K562 (cell line): Measurements from ENCODE around the gene LAIR2. TPM values are rescaled to one million over a fixed set of nuclear protein-coding genes. Genes with fewer than 3 reads are reported as not detected.

Experiments
- EZH2 ChIP-seq: IDR thresholded peaks from 2 replicates; pipeline ENCODE4 v1.6.1; 2012; ENCODE audit warnings: low read depth, mild to moderate bottlenecking, inconsistent platforms, low read length, borderline replicate concordance
- FOXA1 ChIP-seq: fragments of 450-650 bp; IDR thresholded peaks from 2 replicates; pipeline ENCODE4 v1.6.1; 2016; ENCODE audit warnings: mild to moderate bottlenecking, borderline replicate concordance
- HDAC1 ChIP-seq, 2 experiments: fragments of 450-650 bp; IDR thresholded peaks; 2 replicates each; pipeline ENCODE4 v1.6.1; 2016 to 2017; ENCODE audit warnings: inconsistent platforms in 1 of 2, mild to moderate bottlenecking in 1 of 2, moderate library complexity in 1 of 2
- JUN ChIP-seq, 2 experiments: sonication (generic) in 1 of 2; formaldehyde crosslinking in 1 of 2; IDR thresholded peaks; 2 replicates each; pipeline versions ENCODE4 v1.6.1 to v1.8.0; 2012 to 2022; ENCODE audit warnings: borderline replicate concordance in 2 of 2, mild to moderate bottlenecking in 2 of 2, improper control_type of control experiment in 1 of 2, low read depth in 1 of 2, low read length in 1 of 2, missing genetic modification reagents in 1 of 2
- MCM7 ChIP-seq, 2 experiments: fragments of 450-650 bp; IDR thresholded peaks; 2 replicates each; pipeline ENCODE4 v1.6.1; 2016 to 2018
- MTA3 ChIP-seq: fragments of 450-650 bp; formaldehyde crosslinking; IDR thresholded peaks from 2 replicates; pipeline ENCODE4 v1.6.1; 2017; ENCODE audit warnings: mild to moderate bottlenecking, borderline replicate concordance
- POLR2AphosphoS5 ChIP-seq: IDR thresholded peaks from 2 replicates; pipeline ENCODE4 v1.6.1; 2011; ENCODE audit warnings: mild to moderate bottlenecking, low read depth, low read length, moderate library complexity; ENCODE audit not compliant: control insufficient read depth, insufficient read depth
- RBM22 ChIP-seq: fragments of 200-400 bp; formaldehyde crosslinking; IDR thresholded peaks from 2 replicates; pipeline ENCODE4 v1.6.1; 2018; ENCODE audit warnings: low read length, low read depth; ENCODE audit not compliant: poor library complexity, severe bottlenecking
- ZNF24 ChIP-seq: fragments of 450-650 bp; IDR thresholded peaks from 2 replicates; pipeline ENCODE4 v1.6.1; 2016
- ZNF384 ChIP-seq: IDR thresholded peaks from 2 replicates; pipeline ENCODE4 v1.6.1; 2012; ENCODE audit warnings: low read depth, low read length, improper control_type of control experiment
- polyA plus RNA-seq, 8 experiments: library from polyadenylated mRNA; depleted of rRNA in 4 of 8; stranded (reverse) in 5 of 8; unstranded in 3 of 8; fragments of >200 nt; fragmentation: Nextera tagmentation in 2 of 8; fragmentation: Illumina TruSeq in 1 of 8; extraction: Ambion mirVana in 2 of 8; extraction: Trizol in 1 of 8; gene quantifications; 2 replicates each; pipeline versions ENCODE4 v1.2.1 to v1.2.3, GENCODE V29; 2011 to 2014; ENCODE audit warnings: inconsistent platforms in 1 of 8, missing spikeins in 1 of 8
- total RNA-seq, 7 experiments: library from RNA; depleted of rRNA in 6 of 7; stranded (reverse); fragments of >200 nt in 6 of 7; fragmentation: Illumina TruSeq in 2 of 7; extraction: Trizol in 2 of 7; gene quantifications; 2 replicates each; pipeline versions ENCODE4 v1.2.1 to v1.2.3, GENCODE V29; 2011 to 2021; ENCODE audit warnings: low replicate concordance in 1 of 7
- TF ChIP-seq, protein P1 (sequence below): IDR thresholded peaks from 2 replicates; pipeline ENCODE4 v1.6.1; 2016; ENCODE audit warnings: missing genetic modification characterization, missing compliant biosample characterization
- TF ChIP-seq, protein P2 (sequence below): fragments of 250-450 bp; sonication (Bioruptor Pico); IDR thresholded peaks from 2 replicates; pipeline ENCODE4 v1.4.0; 2020
- TF ChIP-seq, protein P3 (sequence below): sonication (generic); formaldehyde crosslinking; IDR thresholded peaks from 2 replicates; pipeline ENCODE4 v1.9.0; 2022; ENCODE audit warnings: mild to moderate bottlenecking, missing genetic modification reagents
- TF ChIP-seq, protein P4 (sequence below): sonication (generic); formaldehyde crosslinking; IDR thresholded peaks from 2 replicates; pipeline ENCODE4 v1.8.0; 2022; ENCODE audit warnings: missing genetic modification reagents, mild to moderate bottlenecking, moderate library complexity, borderline replicate concordance
- TF ChIP-seq, protein P5 (sequence below), 2 experiments: fragments of 450-650 bp in 1 of 2; sonication (generic) in 1 of 2; formaldehyde crosslinking in 1 of 2; IDR thresholded peaks in 1 of 2; conservative IDR thresholded peaks in 1 of 2; 2 replicates each; pipeline versions ENCODE4 v1.6.1 to v1.8.1; 2016 to 2023; ENCODE audit warnings: mild to moderate bottlenecking in 2 of 2, moderate library complexity in 2 of 2, inconsistent platforms in 1 of 2, missing genetic modification reagents in 1 of 2
- TF ChIP-seq, protein P6 (sequence below), 3 experiments: fragments of 200-800 bp in 1 of 3; sonication (Bioruptor generic) in 1 of 3; sonication (generic) in 1 of 3; formaldehyde crosslinking in 1 of 3; IDR thresholded peaks; 2 replicates each; pipeline versions ENCODE4 v1.6.1 to v1.8.0; 2016 to 2022; ENCODE audit warnings: mild to moderate bottlenecking in 2 of 3, missing compliant biosample characterization in 2 of 3, missing genetic modification characterization in 2 of 3, missing genetic modification reagents in 1 of 3

LAIR2 gene
- total and polyA plus RNA-seq, 9 of the 15 experiments (the other 6 are each of a cell fraction or from before 2014, with no cell fraction given): not detected

DNA sequence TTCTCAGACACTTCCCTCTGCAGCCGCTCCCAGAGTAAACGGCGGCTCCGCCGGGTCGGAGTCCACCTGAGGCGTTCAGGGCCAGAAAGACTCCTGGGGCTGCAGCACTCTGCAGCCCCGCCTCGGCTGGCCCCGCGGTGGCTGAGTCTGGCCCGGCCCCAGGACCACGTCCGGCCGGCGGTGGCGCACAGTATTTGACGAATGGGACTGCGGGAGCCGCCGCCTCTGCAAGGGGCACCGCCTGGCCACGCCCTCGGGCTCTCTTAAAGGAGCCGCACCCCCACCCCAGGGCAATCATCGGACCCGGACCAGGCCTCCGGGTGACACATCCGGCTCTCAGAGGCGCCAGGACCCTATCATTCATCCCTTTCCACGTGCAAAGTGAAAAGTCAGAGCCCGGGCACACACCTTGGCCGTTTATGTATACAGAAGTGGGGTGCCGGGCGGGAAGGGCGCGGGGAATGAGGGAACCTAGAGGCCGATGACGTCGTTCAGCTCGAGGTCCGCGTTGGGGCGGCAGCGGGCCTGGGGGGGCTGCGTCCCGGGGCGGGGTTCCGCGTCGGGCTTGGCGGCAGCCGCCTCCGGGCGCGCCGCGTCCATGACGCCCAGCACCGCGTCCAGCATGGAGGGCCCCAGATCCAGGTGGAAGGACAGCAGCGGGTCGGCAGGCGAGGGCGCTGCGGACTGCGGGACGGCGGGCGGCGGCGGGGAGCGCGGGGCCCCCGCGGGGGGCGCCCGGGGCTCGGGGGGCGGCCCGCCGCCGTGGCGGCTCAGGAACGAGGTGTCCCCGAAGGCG lies 37.8 kb upstream of the LAIR2 start (continued):
- TF ChIP-seq, protein P1, sequence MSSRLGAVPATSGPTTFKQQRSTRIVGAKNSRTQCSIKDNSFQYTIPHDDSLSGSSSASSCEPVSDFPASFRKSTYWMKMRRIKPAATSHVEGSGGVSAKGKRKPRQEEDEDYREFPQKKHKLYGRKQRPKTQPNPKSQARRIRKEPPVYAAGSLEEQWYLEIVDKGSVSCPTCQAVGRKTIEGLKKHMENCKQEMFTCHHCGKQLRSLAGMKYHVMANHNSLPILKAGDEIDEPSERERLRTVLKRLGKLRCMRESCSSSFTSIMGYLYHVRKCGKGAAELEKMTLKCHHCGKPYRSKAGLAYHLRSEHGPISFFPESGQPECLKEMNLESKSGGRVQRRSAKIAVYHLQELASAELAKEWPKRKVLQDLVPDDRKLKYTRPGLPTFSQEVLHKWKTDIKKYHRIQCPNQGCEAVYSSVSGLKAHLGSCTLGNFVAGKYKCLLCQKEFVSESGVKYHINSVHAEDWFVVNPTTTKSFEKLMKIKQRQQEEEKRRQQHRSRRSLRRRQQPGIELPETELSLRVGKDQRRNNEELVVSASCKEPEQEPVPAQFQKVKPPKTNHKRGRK (tag): no peak
- TF ChIP-seq HDAC1 (IDR thresholded peaks at IDR 0.05) (peak in 1 of 2 experiments; percentile 59; a peak in 1 of 4 replicates), MCM7 (IDR thresholded peaks at IDR 0.05) (no peak), POLR2AphosphoS5 (peak; percentile 49; the same call in 1 of the 2 replicates), RBM22 (no peak), ZNF384 (0 out of 2 replicates have a peak, but pooled peaks have one; percentile 9), FOXA1 (no peak), JUN (IDR thresholded peaks at IDR 0.05; ENCODE audit: borderline replicate concordance, low read depth, low read length) (no peak), JUN (CRISPR knock-in tag; IDR thresholded peaks at IDR 0.05; ENCODE audit: borderline replicate concordance) (peak; percentile 34; the same call in 1 of the 2 replicates), MTA3 (peak; percentile 61; the same call in 1 of the 2 replicates), ZNF24 (no peak), EZH2 (no peak)
- TF ChIP-seq, protein P2, sequence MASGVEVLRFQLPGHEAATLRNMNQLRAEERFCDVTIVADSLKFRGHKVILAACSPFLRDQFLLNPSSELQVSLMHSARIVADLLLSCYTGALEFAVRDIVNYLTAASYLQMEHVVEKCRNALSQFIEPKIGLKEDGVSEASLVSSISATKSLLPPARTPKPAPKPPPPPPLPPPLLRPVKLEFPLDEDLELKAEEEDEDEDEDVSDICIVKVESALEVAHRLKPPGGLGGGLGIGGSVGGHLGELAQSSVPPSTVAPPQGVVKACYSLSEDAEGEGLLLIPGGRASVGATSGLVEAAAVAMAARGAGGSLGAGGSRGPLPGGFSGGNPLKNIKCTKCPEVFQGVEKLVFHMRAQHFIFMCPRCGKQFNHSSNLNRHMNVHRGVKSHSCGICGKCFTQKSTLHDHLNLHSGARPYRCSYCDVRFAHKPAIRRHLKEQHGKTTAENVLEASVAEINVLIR (CRISPR knock-in tag): peak; percentile 75
- TF ChIP-seq, protein P3, sequence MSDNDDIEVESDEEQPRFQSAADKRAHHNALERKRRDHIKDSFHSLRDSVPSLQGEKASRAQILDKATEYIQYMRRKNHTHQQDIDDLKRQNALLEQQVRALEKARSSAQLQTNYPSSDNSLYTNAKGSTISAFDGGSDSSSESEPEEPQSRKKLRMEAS (CRISPR knock-in tag): peak; percentile 73
- TF ChIP-seq, protein P4, sequence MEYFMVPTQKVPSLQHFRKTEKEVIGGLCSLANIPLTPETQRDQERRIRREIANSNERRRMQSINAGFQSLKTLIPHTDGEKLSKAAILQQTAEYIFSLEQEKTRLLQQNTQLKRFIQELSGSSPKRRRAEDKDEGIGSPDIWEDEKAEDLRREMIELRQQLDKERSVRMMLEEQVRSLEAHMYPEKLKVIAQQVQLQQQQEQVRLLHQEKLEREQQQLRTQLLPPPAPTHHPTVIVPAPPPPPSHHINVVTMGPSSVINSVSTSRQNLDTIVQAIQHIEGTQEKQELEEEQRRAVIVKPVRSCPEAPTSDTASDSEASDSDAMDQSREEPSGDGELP: peak; percentile 78
- TF ChIP-seq, protein P5, sequence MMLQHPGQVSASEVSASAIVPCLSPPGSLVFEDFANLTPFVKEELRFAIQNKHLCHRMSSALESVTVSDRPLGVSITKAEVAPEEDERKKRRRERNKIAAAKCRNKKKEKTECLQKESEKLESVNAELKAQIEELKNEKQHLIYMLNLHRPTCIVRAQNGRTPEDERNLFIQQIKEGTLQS (IDR thresholded peaks at IDR 0.05): peak; percentile 52
- TF ChIP-seq, protein P5 (CRISPR knock-in tag; conservative IDR thresholded peaks at IDR 0.05): no peak
- TF ChIP-seq, protein P6, sequence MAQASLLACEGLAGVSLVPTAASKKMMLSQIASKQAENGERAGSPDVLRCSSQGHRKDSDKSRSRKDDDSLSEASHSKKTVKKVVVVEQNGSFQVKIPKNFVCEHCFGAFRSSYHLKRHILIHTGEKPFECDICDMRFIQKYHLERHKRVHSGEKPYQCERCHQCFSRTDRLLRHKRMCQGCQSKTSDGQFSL (CRISPR knock-in tag; IDR thresholded peaks at IDR 0.05): peak; percentile 81; the same call in 1 of the 2 replicates
- TF ChIP-seq, protein P6 (tag; IDR thresholded peaks at IDR 0.05): peak in 1 of 2 experiments; percentile 68; a peak in 2 of 4 replicates
